Fibroblast of skin of left quadriceps (primary cell): Measurements from ENCODE around the gene MTHFSD.
"Not testable (repeated sequence)": the region's sequence is repeated elsewhere in the genome, so short reads cannot be mapped to it uniquely, and the experiment has no call there.

Experiments used
- DNase-seq, 2 experiments: peaks; one replicate each; pipeline ENCODE4 v3.0.0-alpha.2; 2013; ENCODE audit warnings: low read depth in 2 of 2

MTHFSD gene

GRCh38 chr16:86554917-86555703 lies at the start of gene MTHFSD:
TSS of gene MTHFSD (minus strand) at chr16:86555235. CDS start at chr16:86555184, 51 bp downstream.
- peak; percentile 76 to 80 for DNase-seq

GRCh38 chr16:86604436-86605193 lies 49.6 kb upstream of the MTHFSD start:
- no peak for DNase-seq

- DNase-seq = no peak
Observed at GRCh38 chr16:86602521-86602920, 47.5 kb upstream of the MTHFSD start.

- DNase-seq = no peak
Observed at GRCh38 chr16:86601356-86601755, 46.3 kb upstream of the MTHFSD start.

- no peak for DNase-seq
Observed at GRCh38 chr16:86598607-86599565, 43.9 kb upstream of the MTHFSD start.

- no peak for DNase-seq
Observed at GRCh38 chr16:86597880-86598606, 43.0 kb upstream of the MTHFSD start.

- no peak for DNase-seq
Observed at GRCh38 chr16:86597126-86597879, 42.3 kb upstream of the MTHFSD start.

- DNase-seq = no peak
Observed at GRCh38 chr16:86595983-86596605, 41.1 kb upstream of the MTHFSD start.

- no peak for DNase-seq
Observed at GRCh38 chr16:86594721-86595120, 39.7 kb upstream of the MTHFSD start.

- DNase-seq = no peak
Observed at GRCh38 chr16:86593913-86594620, 39.0 kb upstream of the MTHFSD start.

- DNase-seq = no peak
Observed at GRCh38 chr16:86591270-86591669, 36.2 kb upstream of the MTHFSD start.

- no peak for DNase-seq
Observed at GRCh38 chr16:86590501-86591144, 35.6 kb upstream of the MTHFSD start.

- not testable (repeated sequence) for DNase-seq
Observed at GRCh38 chr16:86587955-86588354, 32.9 kb upstream of the MTHFSD start.

- DNase-seq = no peak
Observed at GRCh38 chr16:86587487-86587886, 32.5 kb upstream of the MTHFSD start.

GRCh38 chr16:86585821-86586611 lies 31.0 kb upstream of the MTHFSD start:
- no peak for DNase-seq

GRCh38 chr16:86584726-86585721 lies 30.0 kb upstream of the MTHFSD start:
- DNase-seq = no peak
